ENCODE measurements around the gene G6PD. TPM values are rescaled to one million over a fixed set of nuclear protein-coding genes. Genes with fewer than 3 reads are reported as not detected.
"Not testable (repeated sequence)": the region's sequence is repeated elsewhere in the genome, so short reads cannot be mapped to it uniquely, and the experiment has no call there.

The G6PD gene
- total and polyA plus RNA-seq, 3 experiments from 2014 or later, result 10.7 to 116 (median 108) TPM

- Mint-ChIP-seq H3K4me3 (no peak overlapping the region), H3K9me3 (no peaks in the 10 kb centered on the region), H3K27me3 (no peaks in the 10 kb centered on the region), H3K36me3 (peaks cover 0 to 25% (median 3%) of the 10 kb centered on the region in 3 donors), H3K4me1 (peaks cover 23 to 42% (median 33%) of the 10 kb centered on the region in 3 donors), H3K27ac (peak overlapping the region in 6 of 8 donors; percentile 19 to 99 (median 52))
- DNase-seq, result peak in 1 of 5 donors; percentile 13
- ChIA-PET POLR2A (no interaction called here), CTCF (interaction anchor here (2.5 kb wide), 1 partner anchor 168 kb away, joined by 8 read pairs; no protein-coding TSS in a partner anchor)
- H3K4me1 ChIP-seq (ENCODE audit: insufficient read depth, low read length), result peaks cover 38% of the 10 kb centered on the region
- peak overlapping the region; percentile 78 for H3K27ac ChIP-seq (ENCODE audit: low read depth, low read length)
- H3K27me3 ChIP-seq (ENCODE audit: insufficient read depth, low read length, poor library complexity, severe bottlenecking), result no peaks in the 10 kb centered on the region
- H3K36me3 ChIP-seq (ENCODE audit: insufficient read depth, low read length), result no peaks in the 10 kb centered on the region
- no peak overlapping the region for H3K4me3 ChIP-seq (ENCODE audit: low read length)
- H3K9me3 ChIP-seq (ENCODE audit: low read length), result no peaks in the 10 kb centered on the region
Measured at GRCh38 chrX:154540897-154541535, 5.6 kb downstream of the G6PD start.

DNA sequence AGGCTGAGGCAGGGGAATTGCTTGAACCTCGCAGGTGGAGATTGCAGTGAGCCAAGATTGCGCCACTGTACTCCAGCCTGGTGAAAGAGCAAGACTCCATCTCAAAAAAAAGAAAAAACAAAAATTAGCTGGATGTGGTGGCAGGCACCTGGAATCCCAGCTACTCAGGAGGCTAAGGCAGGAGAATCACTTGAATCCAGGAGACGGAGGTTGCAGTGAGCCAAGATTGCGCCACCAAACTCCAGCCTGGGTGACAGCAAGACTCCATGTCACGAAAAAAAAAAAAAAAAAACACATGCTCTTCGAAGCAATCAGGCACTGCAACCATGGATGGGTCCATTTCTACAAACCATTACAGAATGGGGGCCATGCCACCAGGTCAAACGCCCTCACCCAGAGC is 6.3 kb downstream of the G6PD start:
- DNase-seq; H3K9me3 ChIP-seq (ENCODE audit: low read length); H3K36me3 ChIP-seq (ENCODE audit: insufficient read depth, low read length); H3K27me3 ChIP-seq (ENCODE audit: insufficient read depth, low read length, poor library complexity, severe bottlenecking); H3K9me3 Mint-ChIP-seq; H3K27me3 Mint-ChIP-seq; H3K27ac ChIP-seq (ENCODE audit: low read depth, low read length); H3K4me3 ChIP-seq (ENCODE audit: low read length); H3K4me3 Mint-ChIP-seq; POLR2A ChIA-PET: not testable (repeated sequence)
- CTCF ChIA-PET, result interaction anchor here (2.5 kb wide), 1 partner anchor 167 kb away, joined by 8 read pairs; no protein-coding TSS in a partner anchor
- Mint-ChIP-seq H3K27ac (peak overlapping the region in 2 of 8 donors; percentile 36 to 81), H3K4me1 (peaks cover 20 to 38% (median 30%) of the 10 kb centered on the region in 3 donors), H3K36me3 (peaks cover 0 to 30% (median 3%) of the 10 kb centered on the region in 3 donors)
- peaks cover 33% of the 10 kb centered on the region for H3K4me1 ChIP-seq (ENCODE audit: insufficient read depth, low read length)

DNA sequence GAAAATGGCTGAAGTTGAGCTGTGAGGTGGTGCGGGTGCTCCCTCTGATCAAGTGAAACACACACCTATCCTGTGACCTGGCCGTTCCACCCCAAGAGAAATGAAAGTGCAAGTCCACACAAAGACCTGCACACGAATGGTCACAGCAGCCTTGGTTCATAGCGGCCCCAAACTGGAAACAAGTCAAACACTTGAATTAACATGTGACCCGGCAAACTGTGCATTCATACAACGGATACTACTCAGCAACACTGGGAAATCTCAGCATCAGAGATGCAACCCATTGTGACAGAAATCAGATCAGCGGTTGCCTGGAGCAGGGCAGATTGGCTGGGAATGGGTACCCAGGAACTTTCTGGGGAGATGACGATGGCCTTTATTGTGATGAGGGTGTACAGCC is 7.6 kb downstream of the G6PD start:
- peak in 1 of 5 donors; percentile 19 for DNase-seq
- Mint-ChIP-seq H3K9me3 (no peaks in the 10 kb centered on the region), H3K36me3 (peaks cover 0 to 32% (median 6%) of the 10 kb centered on the region in 3 donors), H3K4me3 (peak overlapping the region in 1 of 7 donors; percentile 60), H3K4me1 (peaks cover 24 to 35% (median 28%) of the 10 kb centered on the region in 3 donors), H3K27ac (peak overlapping the region in 3 of 8 donors; percentile 3 to 51 (median 41)), H3K27me3 (no peaks in the 10 kb centered on the region)
- Histone ChIP-seq H3K36me3 (ENCODE audit: insufficient read depth, low read length) (no peaks in the 10 kb centered on the region), H3K4me1 (ENCODE audit: insufficient read depth, low read length) (peaks cover 25% of the 10 kb centered on the region), H3K27ac (ENCODE audit: low read depth, low read length) (no peak overlapping the region), H3K4me3 (ENCODE audit: low read length) (no peak overlapping the region), H3K9me3 (ENCODE audit: low read length) (no peaks in the 10 kb centered on the region), H3K27me3 (ENCODE audit: insufficient read depth, low read length, poor library complexity, severe bottlenecking) (no peaks in the 10 kb centered on the region)
- ChIA-PET POLR2A (no interaction called here), CTCF (interaction anchor here (1.5 kb wide), 1 partner anchor 166 kb away, joined by 3 read pairs; no protein-coding TSS in a partner anchor)

- Mint-ChIP-seq H3K4me1 (peaks cover 9 to 13% (median 12%) of the 10 kb centered on the region in 3 donors), H3K9me3 (no peaks in the 10 kb centered on the region), H3K27ac (peak overlapping the region in 2 of 8 donors; percentile 27 to 47), H3K4me3 (no peak overlapping the region), H3K27me3 (no peaks in the 10 kb centered on the region), H3K36me3 (peaks cover 0 to 53% (median 6%) of the 10 kb centered on the region in 3 donors)
- no peak overlapping the region for H3K27ac ChIP-seq (ENCODE audit: low read depth, low read length)
- CTCF ChIA-PET, result interaction anchor here (1.1 to 2.8 kb wide), 4 partner anchors 9 to 163 kb away, joined by 3 to 9 read pairs (median 8); partner anchors contain the start of genes RPL10 and SLC10A3
- H3K4me1 ChIP-seq (ENCODE audit: insufficient read depth, low read length), result peaks cover 3% of the 10 kb centered on the region
- H3K36me3 ChIP-seq (ENCODE audit: insufficient read depth, low read length), result no peaks in the 10 kb centered on the region
- DNase-seq, result peak in 1 of 5 donors; percentile 36
- H3K4me3 ChIP-seq (ENCODE audit: low read length), result no peak overlapping the region
- no peaks in the 10 kb centered on the region for H3K27me3 ChIP-seq (ENCODE audit: insufficient read depth, low read length, poor library complexity, severe bottlenecking)
- POLR2A ChIA-PET, result no interaction called here
- H3K9me3 ChIP-seq (ENCODE audit: low read length), result no peaks in the 10 kb centered on the region
Measured at GRCh38 chrX:154535892-154536291, 10.8 kb downstream of the G6PD start.

DNA sequence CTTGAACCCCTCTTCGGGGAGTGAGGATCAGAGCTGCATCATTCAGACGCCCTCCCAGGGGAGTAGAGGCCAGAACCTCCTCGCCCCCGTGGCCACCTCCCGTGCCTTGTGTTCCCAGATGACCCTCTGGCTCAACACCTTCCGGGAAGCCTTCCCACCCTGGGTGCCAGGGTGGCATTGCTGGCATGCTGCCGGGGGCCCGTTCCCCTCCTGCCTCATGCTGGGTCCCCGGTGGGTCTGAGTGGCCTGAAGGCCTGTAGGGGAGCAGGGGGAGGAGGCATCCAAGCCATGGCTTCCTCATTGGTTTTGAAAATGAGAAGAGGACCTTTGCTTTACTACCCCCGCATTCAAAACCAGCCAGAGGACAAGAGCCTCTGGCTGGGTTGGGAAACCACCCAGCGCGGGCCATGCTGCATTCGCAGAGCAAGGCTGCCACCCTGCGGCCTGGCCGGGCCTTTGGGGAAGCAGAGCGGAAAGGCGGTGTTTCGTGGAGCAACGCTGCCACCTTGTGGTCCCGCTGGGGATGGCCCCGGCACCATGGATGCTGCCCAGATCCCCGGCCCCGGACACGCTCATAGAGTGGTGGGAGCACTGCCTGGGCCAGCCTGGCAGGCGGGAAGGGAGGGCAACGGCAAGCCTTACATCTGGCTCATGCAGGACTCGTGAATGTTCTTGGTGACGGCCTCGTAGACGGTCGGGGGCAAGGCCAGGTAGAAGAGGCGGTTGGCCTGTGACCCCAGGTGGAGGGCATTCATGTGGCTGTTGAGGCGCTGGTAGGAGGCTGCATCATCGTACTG is 11.9 kb downstream of the G6PD start:
- CTCF ChIA-PET, result interaction anchor here (0.9 to 2.8 kb wide), 9 partner anchors 7 to 161 kb away, joined by 3 to 9 read pairs (median 3); partner anchors contain the start of genes FLNA, RPL10 and SLC10A3
- peak; percentile 79 to 91 (median 87) for DNase-seq
- H3K36me3 ChIP-seq (ENCODE audit: insufficient read depth, low read length), result no peaks in the 10 kb centered on the region
- peaks cover 3% of the 10 kb centered on the region for H3K4me1 ChIP-seq (ENCODE audit: insufficient read depth, low read length)
- Mint-ChIP-seq H3K4me3 (peak overlapping the region in 1 of 7 donors; percentile 32), H3K27ac (peak overlapping the region in 7 of 8 donors; percentile 51 to 89 (median 82)), H3K36me3 (peaks cover 0 to 51% (median 6%) of the 10 kb centered on the region in 3 donors), H3K4me1 (peaks cover 7 to 13% (median 12%) of the 10 kb centered on the region in 3 donors), H3K9me3 (no peaks in the 10 kb centered on the region), H3K27me3 (peaks cover 0 to 3% of the 10 kb centered on the region in 2 donors)
- H3K27me3 ChIP-seq (ENCODE audit: insufficient read depth, low read length, poor library complexity, severe bottlenecking), result no peaks in the 10 kb centered on the region
- POLR2A ChIA-PET, result no interaction called here
- no peaks in the 10 kb centered on the region for H3K9me3 ChIP-seq (ENCODE audit: low read length)
- H3K4me3 ChIP-seq (ENCODE audit: low read length), result no peak overlapping the region
- H3K27ac ChIP-seq (ENCODE audit: low read depth, low read length), result no peak overlapping the region

DNA sequence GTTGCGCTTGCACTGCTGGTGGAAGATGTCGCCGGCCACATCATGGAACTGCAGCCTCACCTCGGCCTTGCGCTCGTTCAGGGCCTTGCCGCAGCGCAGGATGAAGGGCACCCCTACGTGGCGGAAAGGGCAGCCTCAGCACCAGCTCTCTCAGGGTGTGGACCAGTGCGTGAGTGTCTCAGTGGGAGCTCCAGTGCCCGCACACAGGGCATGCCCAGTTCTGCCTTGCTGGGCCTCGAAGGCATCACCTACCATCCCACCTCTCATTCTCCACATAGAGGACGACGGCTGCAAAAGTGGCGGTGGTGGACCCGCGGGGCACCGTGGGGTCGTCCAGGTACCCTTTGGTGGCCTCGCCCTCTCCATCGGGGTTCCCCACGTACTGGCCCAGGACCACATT is 14.0 kb downstream of the G6PD start:
- Mint-ChIP-seq H3K27ac (no peak overlapping the region), H3K9me3 (no peaks in the 10 kb centered on the region), H3K36me3 (peaks cover 0 to 43% (median 3%) of the 10 kb centered on the region in 3 donors), H3K4me1 (peaks cover 6% of the 10 kb centered on the region in 3 donors), H3K27me3 (peaks cover 0 to 3% of the 10 kb centered on the region in 2 donors), H3K4me3 (no peak overlapping the region)
- H3K4me1 ChIP-seq (ENCODE audit: insufficient read depth, low read length), result peaks cover 3% of the 10 kb centered on the region
- no peaks in the 10 kb centered on the region for H3K27me3 ChIP-seq (ENCODE audit: insufficient read depth, low read length, poor library complexity, severe bottlenecking)
- POLR2A ChIA-PET, result no interaction called here
- H3K9me3 ChIP-seq (ENCODE audit: low read length), result no peaks in the 10 kb centered on the region
- CTCF ChIA-PET, result interaction anchor here (1.6 kb wide), 1 partner anchor 159 kb away, joined by 7 read pairs; no protein-coding TSS in a partner anchor
- no peak overlapping the region for H3K27ac ChIP-seq (ENCODE audit: low read depth, low read length)
- H3K4me3 ChIP-seq (ENCODE audit: low read length), result no peak overlapping the region
- H3K36me3 ChIP-seq (ENCODE audit: insufficient read depth, low read length), result no peaks in the 10 kb centered on the region
- no peak for DNase-seq

GRCh38 chrX:154531626-154532025 is 15.0 kb downstream of the G6PD start:
- H3K4me3 Mint-ChIP-seq, result no peak overlapping the region
- Histone ChIP-seq H3K36me3 (ENCODE audit: insufficient read depth, low read length) (no peaks in the 10 kb centered on the region), H3K4me1 (ENCODE audit: insufficient read depth, low read length) (peaks cover 12% of the 10 kb centered on the region), H3K27me3 (ENCODE audit: insufficient read depth, low read length, poor library complexity, severe bottlenecking) (no peaks in the 10 kb centered on the region), H3K27ac (ENCODE audit: low read depth, low read length) (no peak overlapping the region), H3K4me3 (ENCODE audit: low read length) (no peak overlapping the region), H3K9me3 (ENCODE audit: low read length) (no peaks in the 10 kb centered on the region)
- no peaks in the 10 kb centered on the region for H3K9me3 Mint-ChIP-seq
- POLR2A ChIA-PET, result no interaction called here
- CTCF ChIA-PET, result interaction anchor here (1.6 kb wide), 1 partner anchor 158 kb away, joined by 7 read pairs; no protein-coding TSS in a partner anchor
- peaks cover 0 to 3% of the 10 kb centered on the region in 2 donors for H3K27me3 Mint-ChIP-seq
- DNase-seq, result no peak
- peak overlapping the region in 1 of 8 donors; percentile 19 for H3K27ac Mint-ChIP-seq
- peaks cover 13 to 16% (median 15%) of the 10 kb centered on the region in 3 donors for H3K4me1 Mint-ChIP-seq
- peaks cover 0 to 42% (median 3%) of the 10 kb centered on the region in 3 donors for H3K36me3 Mint-ChIP-seq

Measured in CD8-positive, alpha-beta memory T cell (primary cell).